ENCODE measurements around the gene SHROOM1. TPM values are rescaled to one million over a fixed set of nuclear protein-coding genes. Genes with fewer than 3 reads are reported as not detected.
"Not testable (repeated sequence)": the region's sequence is repeated elsewhere in the genome, so short reads cannot be mapped to it uniquely, and the experiment has no call there.

The SHROOM1 gene
- total and polyA plus RNA-seq, 9 donors: 3.8 to 22.4 (median 8.5) TPM

GRCh38 chr5:132810605-132811004 lies 19.8 kb downstream of the SHROOM1 start:
- no peak overlapping the region for H3K4me3 ChIP-seq
- no peak for DNase-seq
- H3K36me3 ChIP-seq: no peaks in the 10 kb centered on the region
- H3K27me3 ChIP-seq: no peaks in the 10 kb centered on the region
- intact Hi-C loops (cut with DNase I): loop anchor here in 1 of 4 donors (10.0 kb wide), 1 partner anchor 76 kb away; the partner anchor contains the start of gene KIF3A
- H3K27ac ChIP-seq: no peak overlapping the region
- H3K9me3 ChIP-seq: peaks cover 0 to 4% of the 10 kb centered on the region in 2 donors
- H3K4me1 ChIP-seq (ENCODE audit: insufficient read depth): no peaks in the 10 kb centered on the region
- TF ChIP-seq POLR2A (IDR thresholded peaks at IDR 0.05) (no peak), EP300 (IDR thresholded peaks at IDR 0.05) (no peak)
- TF ChIP-seq, protein P1, sequence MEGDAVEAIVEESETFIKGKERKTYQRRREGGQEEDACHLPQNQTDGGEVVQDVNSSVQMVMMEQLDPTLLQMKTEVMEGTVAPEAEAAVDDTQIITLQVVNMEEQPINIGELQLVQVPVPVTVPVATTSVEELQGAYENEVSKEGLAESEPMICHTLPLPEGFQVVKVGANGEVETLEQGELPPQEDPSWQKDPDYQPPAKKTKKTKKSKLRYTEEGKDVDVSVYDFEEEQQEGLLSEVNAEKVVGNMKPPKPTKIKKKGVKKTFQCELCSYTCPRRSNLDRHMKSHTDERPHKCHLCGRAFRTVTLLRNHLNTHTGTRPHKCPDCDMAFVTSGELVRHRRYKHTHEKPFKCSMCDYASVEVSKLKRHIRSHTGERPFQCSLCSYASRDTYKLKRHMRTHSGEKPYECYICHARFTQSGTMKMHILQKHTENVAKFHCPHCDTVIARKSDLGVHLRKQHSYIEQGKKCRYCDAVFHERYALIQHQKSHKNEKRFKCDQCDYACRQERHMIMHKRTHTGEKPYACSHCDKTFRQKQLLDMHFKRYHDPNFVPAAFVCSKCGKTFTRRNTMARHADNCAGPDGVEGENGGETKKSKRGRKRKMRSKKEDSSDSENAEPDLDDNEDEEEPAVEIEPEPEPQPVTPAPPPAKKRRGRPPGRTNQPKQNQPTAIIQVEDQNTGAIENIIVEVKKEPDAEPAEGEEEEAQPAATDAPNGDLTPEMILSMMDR (IDR thresholded peaks at IDR 0.05): no peak
- 82 to 90% (median 86%) methylated on average over 5 of the region's 5 CpGs for WGBS, 3 donors

DNA sequence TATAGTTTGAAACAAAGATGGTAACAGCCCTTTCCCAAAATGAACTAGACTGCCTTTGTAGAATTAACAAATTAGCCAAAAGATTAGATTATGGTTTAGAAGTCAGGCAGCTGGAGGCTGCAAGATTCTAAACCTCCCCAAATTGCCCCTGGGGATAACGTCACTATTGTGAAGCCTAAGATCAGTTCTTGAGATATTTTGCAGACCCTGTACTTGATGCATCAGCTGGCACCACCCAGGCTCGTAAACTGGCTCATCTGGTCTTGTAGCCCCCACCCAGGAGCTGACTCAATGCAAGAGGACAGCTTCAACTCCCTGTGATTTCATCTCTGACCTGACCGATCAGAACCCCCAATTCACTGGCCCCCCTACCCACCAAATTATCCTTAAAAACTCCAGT lies 21.6 kb downstream of the SHROOM1 start:
- Histone ChIP-seq H3K9me3 (no peaks in the 10 kb centered on the region), H3K27me3 (no peaks in the 10 kb centered on the region), H3K4me1 (ENCODE audit: insufficient read depth) (no peaks in the 10 kb centered on the region), H3K4me3 (no peak overlapping the region), H3K27ac (no peak overlapping the region), H3K36me3 (no peaks in the 10 kb centered on the region)
- TF ChIP-seq POLR2A (IDR thresholded peaks at IDR 0.05) (no peak), EP300 (IDR thresholded peaks at IDR 0.05) (no peak)
- TF ChIP-seq, protein P1 (IDR thresholded peaks at IDR 0.05): no peak
- intact Hi-C loops (cut with DNase I): no loop called here
- WGBS, 3 donors: 24 to 73% (median 35%) methylated on average over 3 of the region's 3 CpGs
- DNase-seq: no peak

DNA sequence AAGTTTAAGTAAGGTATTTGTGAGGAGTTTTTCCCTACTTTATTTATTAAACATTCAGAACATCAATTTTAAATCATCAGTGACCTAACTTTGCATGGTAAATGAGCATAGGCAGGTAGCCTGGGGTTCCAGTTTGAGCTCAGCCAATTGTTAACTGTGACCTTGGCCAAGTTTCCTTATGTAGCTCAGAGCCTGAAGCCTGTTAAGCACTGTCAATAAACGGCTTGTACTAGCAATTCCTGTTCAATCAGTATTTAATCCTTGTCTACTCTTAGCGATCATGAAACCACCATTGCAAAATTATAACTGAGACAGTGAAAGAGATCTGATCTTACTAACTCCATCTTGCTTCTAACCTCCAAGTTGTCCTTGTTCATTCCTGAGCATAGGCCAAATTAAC lies 22.0 kb downstream of the SHROOM1 start:
- H3K27me3 ChIP-seq: no peaks in the 10 kb centered on the region
- no peak overlapping the region for H3K4me3 ChIP-seq
- WGBS, 3 donors: 26 to 53% (median 40%) methylated on average over 2 of the region's 2 CpGs
- no peak for TF ChIP-seq POLR2A (IDR thresholded peaks at IDR 0.05)
- TF ChIP-seq, protein P1 (IDR thresholded peaks at IDR 0.05): no peak
- no peak for TF ChIP-seq EP300 (IDR thresholded peaks at IDR 0.05)
- no peak overlapping the region for H3K27ac ChIP-seq
- no peaks in the 10 kb centered on the region for H3K36me3 ChIP-seq
- intact Hi-C loops (cut with DNase I): no loop called here
- DNase-seq: no peak
- H3K9me3 ChIP-seq: no peaks in the 10 kb centered on the region
- no peaks in the 10 kb centered on the region for H3K4me1 ChIP-seq (ENCODE audit: insufficient read depth)

- no peak for DNase-seq
- no peaks in the 10 kb centered on the region for H3K9me3 ChIP-seq
- no peaks in the 10 kb centered on the region for H3K4me1 ChIP-seq (ENCODE audit: insufficient read depth)
- no peaks in the 10 kb centered on the region for H3K36me3 ChIP-seq
- WGBS, 3 donors: 71 to 78% (median 78%) methylated on average over 12 of the region's 12 CpGs
- no peak overlapping the region for H3K27ac ChIP-seq
- intact Hi-C loops (cut with DNase I): no loop called here
- no peaks in the 10 kb centered on the region for H3K27me3 ChIP-seq
- no peak overlapping the region for H3K4me3 ChIP-seq
- TF ChIP-seq EP300 (IDR thresholded peaks at IDR 0.05): no peak
- TF ChIP-seq, protein P1 (IDR thresholded peaks at IDR 0.05): no peak
- TF ChIP-seq POLR2A (IDR thresholded peaks at IDR 0.05): no peak
Observed at GRCh38 chr5:132807163-132807838, 23.1 kb downstream of the SHROOM1 start.

DNA sequence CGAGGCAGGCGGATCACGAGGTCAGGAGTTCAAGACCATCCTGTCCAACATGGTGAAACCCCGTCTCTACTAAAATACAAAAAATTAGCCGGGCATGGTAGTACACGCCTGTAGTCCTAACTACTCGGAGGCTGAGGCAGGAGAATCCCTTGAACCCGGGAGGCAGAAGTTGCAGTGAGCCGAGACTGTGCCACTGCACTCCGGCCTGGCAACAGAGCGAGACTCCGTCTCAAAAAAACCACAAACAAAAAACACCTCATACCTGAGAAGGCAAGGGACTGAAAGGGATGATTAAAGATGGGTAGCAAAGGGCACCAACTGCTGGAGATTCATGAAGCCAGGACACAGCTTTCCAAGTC lies 23.7 kb downstream of the SHROOM1 start:
- DNase-seq; H3K27me3 ChIP-seq; H3K27ac ChIP-seq; H3K9me3 ChIP-seq; intact Hi-C loops (cut with DNase I); H3K4me1 ChIP-seq (ENCODE audit: insufficient read depth); H3K36me3 ChIP-seq; H3K4me3 ChIP-seq: not testable (repeated sequence)
- 94 to 95% (median 95%) methylated on average over 12 of the region's 12 CpGs for WGBS, 3 donors

DNA sequence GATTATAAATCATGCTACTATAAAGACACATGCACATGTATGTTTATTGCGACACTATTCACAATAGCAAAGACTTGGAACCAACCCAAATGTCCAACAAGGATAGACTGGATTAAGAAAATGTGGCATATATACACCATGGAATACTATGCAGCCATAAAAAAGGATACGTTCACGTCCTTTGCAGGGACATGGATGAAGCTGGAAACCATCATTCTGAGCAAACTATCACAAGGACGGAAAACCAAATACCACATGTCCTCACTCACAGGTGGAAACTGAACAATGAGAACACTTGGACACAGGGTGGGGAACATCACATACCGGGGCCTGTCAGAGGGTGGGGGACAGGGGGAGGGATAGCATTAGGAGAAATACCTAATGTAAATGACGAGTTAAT lies 24.6 kb downstream of the SHROOM1 start:
- 62 to 95% (median 94%) methylated on average over 6 of the region's 6 CpGs for WGBS, 3 donors
- H3K4me3 ChIP-seq; H3K27me3 ChIP-seq; H3K27ac ChIP-seq; DNase-seq; H3K4me1 ChIP-seq (ENCODE audit: insufficient read depth); H3K36me3 ChIP-seq; H3K9me3 ChIP-seq; intact Hi-C loops (cut with DNase I): not testable (repeated sequence)

DNA sequence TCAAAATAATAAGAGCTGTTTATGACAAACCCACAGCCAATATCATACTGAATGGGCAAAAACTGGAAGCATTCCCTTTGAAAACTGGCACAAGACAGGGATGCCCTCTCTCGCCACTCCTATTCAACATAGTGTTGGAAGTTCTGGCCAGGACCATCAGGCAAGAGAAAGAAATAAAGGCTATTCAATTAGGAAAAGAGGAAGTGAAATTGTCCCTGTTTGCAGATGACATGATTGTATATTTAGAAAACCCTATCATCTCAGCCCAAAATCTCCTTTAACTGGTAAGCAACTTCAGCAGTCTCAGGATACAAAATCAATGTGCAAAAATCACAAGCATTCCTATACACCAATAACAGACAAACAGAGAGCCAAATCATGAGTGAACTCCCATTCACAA lies 26.2 kb downstream of the SHROOM1 start:
- H3K4me1 ChIP-seq (ENCODE audit: insufficient read depth); DNase-seq; H3K27me3 ChIP-seq; H3K36me3 ChIP-seq; H3K9me3 ChIP-seq; H3K4me3 ChIP-seq; intact Hi-C loops (cut with DNase I); H3K27ac ChIP-seq: not testable (repeated sequence)
- 96 to 100% (median 100%) methylated on average over 1 of the region's 1 CpG for WGBS, 3 donors

GRCh38 chr5:132802685-132803066 lies 27.8 kb downstream of the SHROOM1 start:
- H3K9me3 ChIP-seq; H3K27me3 ChIP-seq; H3K4me1 ChIP-seq (ENCODE audit: insufficient read depth); DNase-seq; intact Hi-C loops (cut with DNase I); H3K36me3 ChIP-seq; H3K4me3 ChIP-seq; H3K27ac ChIP-seq: not testable (repeated sequence)
- WGBS, 3 donors: 74 to 83% (median 82%) methylated on average over 5 of the region's 5 CpGs

Data from ovary (tissue), 9 donors.